ENCODE data around the gene TVP23C. TPM values are rescaled to one million over a fixed set of nuclear protein-coding genes. Genes with fewer than 3 reads are reported as not detected.
"Not testable (repeated sequence)": the region's sequence is repeated elsewhere in the genome, so short reads cannot be mapped to it uniquely, and the experiment has no call there.

Gene TVP23C
- total RNA-seq, 1 experiment from 2014 or later, result 16.9 TPM

DNA sequence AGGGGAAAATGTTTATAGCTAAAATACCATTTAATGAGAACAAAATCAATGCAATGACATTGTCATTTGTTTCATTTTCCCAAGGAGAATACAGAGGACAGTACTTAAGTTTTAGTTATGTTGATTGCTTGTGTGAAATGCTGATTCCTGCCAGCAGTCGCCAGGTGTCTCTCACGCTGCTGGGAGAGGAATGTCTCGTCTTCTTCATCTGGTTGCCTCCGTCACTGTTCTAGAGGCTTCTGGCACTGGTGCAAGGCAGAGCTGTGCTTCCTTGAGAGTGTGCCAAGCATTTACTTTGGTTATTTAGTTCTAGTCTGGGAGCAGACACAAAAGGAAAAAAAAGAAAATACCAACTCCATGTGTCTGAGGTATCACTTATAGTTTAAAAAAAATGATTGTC lies 10.6 kb upstream of the TVP23C start:
- not testable (repeated sequence) for H3K27me3 Mint-ChIP-seq (ENCODE audit: low read depth); H2BK120ac ChIP-seq (ENCODE audit: low read depth, low read length, poor library complexity, severe bottlenecking); H3K27ac ChIP-seq (ENCODE audit: insufficient read length, low read depth, low read length); H2BK20ac ChIP-seq (ENCODE audit: low read depth, low read length, poor library complexity, severe bottlenecking); H3K9me3 ChIP-seq (ENCODE audit: control insufficient read depth, low read depth, low read length); H3K23ac ChIP-seq (ENCODE audit: insufficient read length, low read depth, low read length); H3K18ac ChIP-seq (ENCODE audit: insufficient read length, low read depth, low read length); H2BK5ac ChIP-seq (ENCODE audit: insufficient read length, low read length); H3K27me3 ChIP-seq (ENCODE audit: insufficient read depth, low read length); H3K23me2 ChIP-seq (ENCODE audit: insufficient read length, low read depth, low read length, poor library complexity, severe bottlenecking); H4K91ac ChIP-seq (ENCODE audit: insufficient read length, low read depth, low read length); H3K56ac ChIP-seq (ENCODE audit: insufficient read length, low read depth, low read length); H2BK15ac ChIP-seq (ENCODE audit: low read depth, low read length); H3K14ac ChIP-seq (ENCODE audit: insufficient read depth, low read length); H4K8ac ChIP-seq (replicated peaks; ENCODE audit: insufficient read length, low read depth, low read length); H3K79me1 ChIP-seq (ENCODE audit: insufficient read depth, low read depth, low read length, poor library complexity, severe bottlenecking); H3T11ph ChIP-seq (ENCODE audit: low read length); H3K4me2 ChIP-seq (ENCODE audit: insufficient read depth, insufficient read length, low read length); H3K36me3 Mint-ChIP-seq (ENCODE audit: insufficient read depth in 1 of 3, low read depth in 3 of 3); H3K9me3 Mint-ChIP-seq; H3K4ac ChIP-seq (ENCODE audit: low read depth, low read length); H3K4me3 Mint-ChIP-seq; H3K79me2 ChIP-seq (ENCODE audit: insufficient read depth, low read length); H3K27ac Mint-ChIP-seq; H2AFZ ChIP-seq (ENCODE audit: low read length); H3K4me1 ChIP-seq (ENCODE audit: insufficient read depth, low read length); H2AK5ac ChIP-seq (ENCODE audit: insufficient read length, low read length); H2BK12ac ChIP-seq (ENCODE audit: insufficient read length, low read depth, low read length); H4K20me1 ChIP-seq (ENCODE audit: control insufficient read depth, insufficient read depth, insufficient read length); H3K9ac ChIP-seq (ENCODE audit: extremely low read depth, insufficient read length, low read length); H4K5ac ChIP-seq (ENCODE audit: insufficient read length, low read depth, low read length)
- DNase-seq, result peak; percentile 58
- H3K4me1 Mint-ChIP-seq, result peaks cover 10 to 14% of the 10 kb centered on the region in 2 experiments
- TF ChIP-seq, protein P1, sequence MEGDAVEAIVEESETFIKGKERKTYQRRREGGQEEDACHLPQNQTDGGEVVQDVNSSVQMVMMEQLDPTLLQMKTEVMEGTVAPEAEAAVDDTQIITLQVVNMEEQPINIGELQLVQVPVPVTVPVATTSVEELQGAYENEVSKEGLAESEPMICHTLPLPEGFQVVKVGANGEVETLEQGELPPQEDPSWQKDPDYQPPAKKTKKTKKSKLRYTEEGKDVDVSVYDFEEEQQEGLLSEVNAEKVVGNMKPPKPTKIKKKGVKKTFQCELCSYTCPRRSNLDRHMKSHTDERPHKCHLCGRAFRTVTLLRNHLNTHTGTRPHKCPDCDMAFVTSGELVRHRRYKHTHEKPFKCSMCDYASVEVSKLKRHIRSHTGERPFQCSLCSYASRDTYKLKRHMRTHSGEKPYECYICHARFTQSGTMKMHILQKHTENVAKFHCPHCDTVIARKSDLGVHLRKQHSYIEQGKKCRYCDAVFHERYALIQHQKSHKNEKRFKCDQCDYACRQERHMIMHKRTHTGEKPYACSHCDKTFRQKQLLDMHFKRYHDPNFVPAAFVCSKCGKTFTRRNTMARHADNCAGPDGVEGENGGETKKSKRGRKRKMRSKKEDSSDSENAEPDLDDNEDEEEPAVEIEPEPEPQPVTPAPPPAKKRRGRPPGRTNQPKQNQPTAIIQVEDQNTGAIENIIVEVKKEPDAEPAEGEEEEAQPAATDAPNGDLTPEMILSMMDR (conservative IDR thresholded peaks at IDR 0.05), result peak; percentile 40; the same call in 2 of the 3 replicates
- no CpG with 5 or more reads among the region's 4 CpGs for WGBS (ENCODE audit: extremely low coverage, insufficient read length, low lambda C conversion rate)

GRCh38 chr17:15562613-15563374 lies 489 bp downstream of the TVP23C start:
- not testable (repeated sequence) for H4K91ac ChIP-seq (ENCODE audit: insufficient read length, low read depth, low read length); H3K9me3 ChIP-seq (ENCODE audit: control insufficient read depth, low read depth, low read length); H4K8ac ChIP-seq (replicated peaks; ENCODE audit: insufficient read length, low read depth, low read length); H3K79me1 ChIP-seq (ENCODE audit: insufficient read depth, low read depth, low read length, poor library complexity, severe bottlenecking); H3K23me2 ChIP-seq (ENCODE audit: insufficient read length, low read depth, low read length, poor library complexity, severe bottlenecking); H4K20me1 ChIP-seq (ENCODE audit: control insufficient read depth, insufficient read depth, insufficient read length); H2AFZ ChIP-seq (ENCODE audit: low read length); H4K5ac ChIP-seq (ENCODE audit: insufficient read length, low read depth, low read length); H2BK5ac ChIP-seq (ENCODE audit: insufficient read length, low read length); H3K4me2 ChIP-seq (ENCODE audit: insufficient read depth, insufficient read length, low read length); H3K9me3 Mint-ChIP-seq; H3K79me2 ChIP-seq (ENCODE audit: insufficient read depth, low read length); H3K27me3 Mint-ChIP-seq (ENCODE audit: low read depth); H3K18ac ChIP-seq (ENCODE audit: insufficient read length, low read depth, low read length); H3K27me3 ChIP-seq (ENCODE audit: insufficient read depth, low read length); H3T11ph ChIP-seq (ENCODE audit: low read length); H2BK20ac ChIP-seq (ENCODE audit: low read depth, low read length, poor library complexity, severe bottlenecking); H3K4ac ChIP-seq (ENCODE audit: low read depth, low read length); H2BK120ac ChIP-seq (ENCODE audit: low read depth, low read length, poor library complexity, severe bottlenecking); DNase-seq; H2AK5ac ChIP-seq (ENCODE audit: insufficient read length, low read length); H2BK15ac ChIP-seq (ENCODE audit: low read depth, low read length); H3K27ac ChIP-seq (ENCODE audit: insufficient read length, low read depth, low read length); H3K9ac ChIP-seq (ENCODE audit: extremely low read depth, insufficient read length, low read length); H2BK12ac ChIP-seq (ENCODE audit: insufficient read length, low read depth, low read length); H3K56ac ChIP-seq (ENCODE audit: insufficient read length, low read depth, low read length); H3K4me1 ChIP-seq (ENCODE audit: insufficient read depth, low read length); H3K14ac ChIP-seq (ENCODE audit: insufficient read depth, low read length); H3K23ac ChIP-seq (ENCODE audit: insufficient read length, low read depth, low read length); H3K27ac Mint-ChIP-seq
- no CpG with 5 or more reads among the region's 34 CpGs for WGBS (ENCODE audit: extremely low coverage, insufficient read length, low lambda C conversion rate)
- peaks cover 2 to 17% (median 11%) of the 10 kb centered on the region in 3 experiments; a peak in 5 of 7 replicates for H3K36me3 Mint-ChIP-seq (ENCODE audit: insufficient read depth in 1 of 3, low read depth in 3 of 3)
- H3K4me3 Mint-ChIP-seq, result peak overlapping the region; percentile 87 to 97
- peaks cover 14 to 26% of the 10 kb centered on the region in 2 experiments for H3K4me1 Mint-ChIP-seq

Data from H9 (cell line).